ENCODE data around the gene RAB35. TPM values are rescaled to one million over a fixed set of nuclear protein-coding genes. Genes with fewer than 3 reads are reported as not detected.
A peak's percentile ranks its signal among the peaks of the same experiment; 100 is the strongest.

RAB35 gene
- total and polyA plus RNA-seq, 2 experiments from 2014 or later: 9.9 to 16.9 TPM

DNA sequence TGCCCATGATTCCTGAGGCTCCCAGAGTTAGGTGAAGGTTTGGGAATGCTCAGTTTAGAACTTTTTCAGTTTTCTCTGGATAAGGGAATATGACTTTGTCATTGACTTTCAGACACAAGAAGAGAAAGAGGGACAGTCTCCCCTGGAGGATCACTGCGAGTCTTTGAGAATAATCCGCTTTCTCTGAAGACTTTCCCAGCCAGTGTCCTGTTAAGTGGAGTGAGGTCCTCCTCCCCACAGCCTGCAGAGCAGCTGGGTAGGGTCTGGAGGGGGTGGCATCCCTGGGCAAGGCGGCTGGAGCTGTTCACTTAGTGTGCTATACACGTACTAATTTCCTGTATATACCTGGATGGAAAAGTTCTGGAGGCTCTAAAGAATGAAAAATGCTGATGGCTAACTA, 8.5 kb upstream of the RAB35 start:
- Histone ChIP-seq H3K79me2 (replicated peaks; ENCODE audit: insufficient read depth) (no peaks in the 10 kb centered on the region), H3K36me3 (ENCODE audit: insufficient read depth) (peaks cover 27% of the 10 kb centered on the region), H3F3A (replicated peaks; ENCODE audit: low read depth) (peaks cover 14% of the 10 kb centered on the region; the same call in 1 of the 2 replicates), H3K9me2 (ENCODE audit: insufficient read depth) (no peaks in the 10 kb centered on the region), H3K4me2 (no peak overlapping the region), H2AFZ (no peak overlapping the region), H4K20me1 (replicated peaks; ENCODE audit: insufficient read depth) (peaks cover 15% of the 10 kb centered on the region), H3K27ac (ENCODE audit: low read depth) (peak overlapping the region; percentile 50; the same call in 1 of the 2 replicates), H3K27me3 (ENCODE audit: insufficient read depth) (no peaks in the 10 kb centered on the region), H3K4me1 (ENCODE audit: insufficient read depth) (peaks cover 11% of the 10 kb centered on the region), H3K4me3 (no peak overlapping the region)
- Mint-ChIP-seq H3K36me3 (ENCODE audit: low read depth) (peaks cover 45% of the 10 kb centered on the region), H3K27ac (no peak overlapping the region; the same call in 1 of the 2 replicates), H3K4me3 (no peak overlapping the region), H3K9me3 (no peaks in the 10 kb centered on the region), H3K4me1 (peaks cover 27% of the 10 kb centered on the region), H3K27me3 (ENCODE audit: insufficient read depth, low read depth, poor library complexity) (peaks cover 2% of the 10 kb centered on the region)
- TF ChIP-seq, protein P1, sequence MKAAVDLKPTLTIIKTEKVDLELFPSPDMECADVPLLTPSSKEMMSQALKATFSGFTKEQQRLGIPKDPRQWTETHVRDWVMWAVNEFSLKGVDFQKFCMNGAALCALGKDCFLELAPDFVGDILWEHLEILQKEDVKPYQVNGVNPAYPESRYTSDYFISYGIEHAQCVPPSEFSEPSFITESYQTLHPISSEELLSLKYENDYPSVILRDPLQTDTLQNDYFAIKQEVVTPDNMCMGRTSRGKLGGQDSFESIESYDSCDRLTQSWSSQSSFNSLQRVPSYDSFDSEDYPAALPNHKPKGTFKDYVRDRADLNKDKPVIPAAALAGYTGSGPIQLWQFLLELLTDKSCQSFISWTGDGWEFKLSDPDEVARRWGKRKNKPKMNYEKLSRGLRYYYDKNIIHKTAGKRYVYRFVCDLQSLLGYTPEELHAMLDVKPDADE (IDR thresholded peaks at IDR 0.05): no peak
- no peak for TF ChIP-seq EZH2 (IDR thresholded peaks at IDR 0.05; ENCODE audit: low read depth, unreplicated experiment)
- TF ChIP-seq, protein P2, sequence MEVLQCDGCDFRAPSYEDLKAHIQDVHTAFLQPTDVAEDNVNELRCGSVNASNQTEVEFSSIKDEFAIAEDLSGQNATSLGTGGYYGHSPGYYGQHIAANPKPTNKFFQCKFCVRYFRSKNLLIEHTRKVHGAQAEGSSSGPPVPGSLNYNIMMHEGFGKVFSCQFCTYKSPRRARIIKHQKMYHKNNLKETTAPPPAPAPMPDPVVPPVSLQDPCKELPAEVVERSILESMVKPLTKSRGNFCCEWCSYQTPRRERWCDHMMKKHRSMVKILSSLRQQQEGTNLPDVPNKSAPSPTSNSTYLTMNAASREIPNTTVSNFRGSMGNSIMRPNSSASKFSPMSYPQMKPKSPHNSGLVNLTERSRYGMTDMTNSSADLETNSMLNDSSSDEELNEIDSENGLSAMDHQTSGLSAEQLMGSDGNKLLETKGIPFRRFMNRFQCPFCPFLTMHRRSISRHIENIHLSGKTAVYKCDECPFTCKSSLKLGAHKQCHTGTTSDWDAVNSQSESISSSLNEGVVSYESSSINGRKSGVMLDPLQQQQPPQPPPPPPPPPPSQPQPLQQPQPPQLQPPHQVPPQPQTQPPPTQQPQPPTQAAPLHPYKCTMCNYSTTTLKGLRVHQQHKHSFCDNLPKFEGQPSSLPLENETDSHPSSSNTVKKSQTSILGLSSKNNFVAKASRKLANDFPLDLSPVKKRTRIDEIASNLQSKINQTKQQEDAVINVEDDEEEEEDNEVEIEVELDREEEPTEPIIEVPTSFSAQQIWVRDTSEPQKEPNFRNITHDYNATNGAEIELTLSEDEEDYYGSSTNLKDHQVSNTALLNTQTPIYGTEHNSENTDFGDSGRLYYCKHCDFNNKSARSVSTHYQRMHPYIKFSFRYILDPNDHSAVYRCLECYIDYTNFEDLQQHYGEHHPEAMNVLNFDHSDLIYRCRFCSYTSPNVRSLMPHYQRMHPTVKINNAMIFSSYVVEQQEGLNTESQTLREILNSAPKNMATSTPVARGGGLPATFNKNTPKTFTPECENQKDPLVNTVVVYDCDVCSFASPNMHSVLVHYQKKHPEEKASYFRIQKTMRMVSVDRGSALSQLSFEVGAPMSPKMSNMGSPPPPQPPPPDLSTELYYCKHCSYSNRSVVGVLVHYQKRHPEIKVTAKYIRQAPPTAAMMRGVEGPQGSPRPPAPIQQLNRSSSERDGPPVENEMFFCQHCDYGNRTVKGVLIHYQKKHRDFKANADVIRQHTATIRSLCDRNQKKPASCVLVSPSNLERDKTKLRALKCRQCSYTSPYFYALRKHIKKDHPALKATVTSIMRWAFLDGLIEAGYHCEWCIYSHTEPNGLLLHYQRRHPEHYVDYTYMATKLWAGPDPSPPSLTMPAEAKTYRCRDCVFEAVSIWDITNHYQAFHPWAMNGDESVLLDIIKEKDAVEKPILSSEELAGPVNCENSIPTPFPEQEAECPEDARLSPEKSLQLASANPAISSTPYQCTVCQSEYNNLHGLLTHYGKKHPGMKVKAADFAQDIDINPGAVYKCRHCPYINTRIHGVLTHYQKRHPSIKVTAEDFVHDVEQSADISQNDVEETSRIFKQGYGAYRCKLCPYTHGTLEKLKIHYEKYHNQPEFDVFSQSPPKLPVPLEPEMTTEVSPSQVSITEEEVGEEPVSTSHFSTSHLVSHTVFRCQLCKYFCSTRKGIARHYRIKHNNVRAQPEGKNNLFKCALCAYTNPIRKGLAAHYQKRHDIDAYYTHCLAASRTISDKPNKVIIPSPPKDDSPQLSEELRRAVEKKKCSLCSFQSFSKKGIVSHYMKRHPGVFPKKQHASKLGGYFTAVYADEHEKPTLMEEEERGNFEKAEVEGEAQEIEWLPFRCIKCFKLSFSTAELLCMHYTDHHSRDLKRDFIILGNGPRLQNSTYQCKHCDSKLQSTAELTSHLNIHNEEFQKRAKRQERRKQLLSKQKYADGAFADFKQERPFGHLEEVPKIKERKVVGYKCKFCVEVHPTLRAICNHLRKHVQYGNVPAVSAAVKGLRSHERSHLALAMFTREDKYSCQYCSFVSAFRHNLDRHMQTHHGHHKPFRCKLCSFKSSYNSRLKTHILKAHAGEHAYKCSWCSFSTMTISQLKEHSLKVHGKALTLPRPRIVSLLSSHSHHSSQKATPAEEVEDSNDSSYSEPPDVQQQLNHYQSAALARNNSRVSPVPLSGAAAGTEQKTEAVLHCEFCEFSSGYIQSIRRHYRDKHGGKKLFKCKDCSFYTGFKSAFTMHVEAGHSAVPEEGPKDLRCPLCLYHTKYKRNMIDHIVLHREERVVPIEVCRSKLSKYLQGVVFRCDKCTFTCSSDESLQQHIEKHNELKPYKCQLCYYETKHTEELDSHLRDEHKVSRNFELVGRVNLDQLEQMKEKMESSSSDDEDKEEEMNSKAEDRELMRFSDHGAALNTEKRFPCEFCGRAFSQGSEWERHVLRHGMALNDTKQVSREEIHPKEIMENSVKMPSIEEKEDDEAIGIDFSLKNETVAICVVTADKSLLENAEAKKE (CRISPR knock-in tag; IDR thresholded peaks at IDR 0.05): no peak
- no peak for TF ChIP-seq JUNB (IDR thresholded peaks at IDR 0.05; ENCODE audit: unreplicated experiment)
- TF ChIP-seq EZH2phosphoT487 (IDR thresholded peaks at IDR 0.05; ENCODE audit: unreplicated experiment): no peak
- no peak for TF ChIP-seq POLR2AphosphoS5 (IDR thresholded peaks at IDR 0.05; ENCODE audit: low read depth)
- TF ChIP-seq NANOG (IDR thresholded peaks at IDR 0.05; ENCODE audit: borderline replicate concordance): no peak
- TF ChIP-seq CREB1 (CRISPR knock-in tag; IDR thresholded peaks at IDR 0.05; ENCODE audit: low read depth): no peak
- TF ChIP-seq ZNF331 (CRISPR knock-in tag; IDR thresholded peaks at IDR 0.05; ENCODE audit: low read depth): no peak
- TF ChIP-seq, protein P3, sequence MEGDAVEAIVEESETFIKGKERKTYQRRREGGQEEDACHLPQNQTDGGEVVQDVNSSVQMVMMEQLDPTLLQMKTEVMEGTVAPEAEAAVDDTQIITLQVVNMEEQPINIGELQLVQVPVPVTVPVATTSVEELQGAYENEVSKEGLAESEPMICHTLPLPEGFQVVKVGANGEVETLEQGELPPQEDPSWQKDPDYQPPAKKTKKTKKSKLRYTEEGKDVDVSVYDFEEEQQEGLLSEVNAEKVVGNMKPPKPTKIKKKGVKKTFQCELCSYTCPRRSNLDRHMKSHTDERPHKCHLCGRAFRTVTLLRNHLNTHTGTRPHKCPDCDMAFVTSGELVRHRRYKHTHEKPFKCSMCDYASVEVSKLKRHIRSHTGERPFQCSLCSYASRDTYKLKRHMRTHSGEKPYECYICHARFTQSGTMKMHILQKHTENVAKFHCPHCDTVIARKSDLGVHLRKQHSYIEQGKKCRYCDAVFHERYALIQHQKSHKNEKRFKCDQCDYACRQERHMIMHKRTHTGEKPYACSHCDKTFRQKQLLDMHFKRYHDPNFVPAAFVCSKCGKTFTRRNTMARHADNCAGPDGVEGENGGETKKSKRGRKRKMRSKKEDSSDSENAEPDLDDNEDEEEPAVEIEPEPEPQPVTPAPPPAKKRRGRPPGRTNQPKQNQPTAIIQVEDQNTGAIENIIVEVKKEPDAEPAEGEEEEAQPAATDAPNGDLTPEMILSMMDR (conservative IDR thresholded peaks at IDR 0.05; ENCODE audit: low read depth in 2 of 2): no peak
- no peak for TF ChIP-seq STAT1 (IDR thresholded peaks at IDR 0.05; ENCODE audit: unreplicated experiment)
- TF ChIP-seq, protein P4, sequence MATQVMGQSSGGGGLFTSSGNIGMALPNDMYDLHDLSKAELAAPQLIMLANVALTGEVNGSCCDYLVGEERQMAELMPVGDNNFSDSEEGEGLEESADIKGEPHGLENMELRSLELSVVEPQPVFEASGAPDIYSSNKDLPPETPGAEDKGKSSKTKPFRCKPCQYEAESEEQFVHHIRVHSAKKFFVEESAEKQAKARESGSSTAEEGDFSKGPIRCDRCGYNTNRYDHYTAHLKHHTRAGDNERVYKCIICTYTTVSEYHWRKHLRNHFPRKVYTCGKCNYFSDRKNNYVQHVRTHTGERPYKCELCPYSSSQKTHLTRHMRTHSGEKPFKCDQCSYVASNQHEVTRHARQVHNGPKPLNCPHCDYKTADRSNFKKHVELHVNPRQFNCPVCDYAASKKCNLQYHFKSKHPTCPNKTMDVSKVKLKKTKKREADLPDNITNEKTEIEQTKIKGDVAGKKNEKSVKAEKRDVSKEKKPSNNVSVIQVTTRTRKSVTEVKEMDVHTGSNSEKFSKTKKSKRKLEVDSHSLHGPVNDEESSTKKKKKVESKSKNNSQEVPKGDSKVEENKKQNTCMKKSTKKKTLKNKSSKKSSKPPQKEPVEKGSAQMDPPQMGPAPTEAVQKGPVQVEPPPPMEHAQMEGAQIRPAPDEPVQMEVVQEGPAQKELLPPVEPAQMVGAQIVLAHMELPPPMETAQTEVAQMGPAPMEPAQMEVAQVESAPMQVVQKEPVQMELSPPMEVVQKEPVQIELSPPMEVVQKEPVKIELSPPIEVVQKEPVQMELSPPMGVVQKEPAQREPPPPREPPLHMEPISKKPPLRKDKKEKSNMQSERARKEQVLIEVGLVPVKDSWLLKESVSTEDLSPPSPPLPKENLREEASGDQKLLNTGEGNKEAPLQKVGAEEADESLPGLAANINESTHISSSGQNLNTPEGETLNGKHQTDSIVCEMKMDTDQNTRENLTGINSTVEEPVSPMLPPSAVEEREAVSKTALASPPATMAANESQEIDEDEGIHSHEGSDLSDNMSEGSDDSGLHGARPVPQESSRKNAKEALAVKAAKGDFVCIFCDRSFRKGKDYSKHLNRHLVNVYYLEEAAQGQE (IDR thresholded peaks at IDR 0.05; ENCODE audit: unreplicated experiment): no peak
- no peak for TF ChIP-seq ZNF114 (CRISPR knock-in tag; IDR thresholded peaks at IDR 0.05)
- no peak for ATAC-seq
- DNase-seq (ENCODE audit: low spot score): no peak

Measured in GM23338 (cell line).